ENCODE data around the gene PSTPIP2.
"Not testable (repeated sequence)": the region's sequence is repeated elsewhere in the genome, so short reads cannot be mapped to it uniquely, and the experiment has no call there.

PSTPIP2 gene

DNA sequence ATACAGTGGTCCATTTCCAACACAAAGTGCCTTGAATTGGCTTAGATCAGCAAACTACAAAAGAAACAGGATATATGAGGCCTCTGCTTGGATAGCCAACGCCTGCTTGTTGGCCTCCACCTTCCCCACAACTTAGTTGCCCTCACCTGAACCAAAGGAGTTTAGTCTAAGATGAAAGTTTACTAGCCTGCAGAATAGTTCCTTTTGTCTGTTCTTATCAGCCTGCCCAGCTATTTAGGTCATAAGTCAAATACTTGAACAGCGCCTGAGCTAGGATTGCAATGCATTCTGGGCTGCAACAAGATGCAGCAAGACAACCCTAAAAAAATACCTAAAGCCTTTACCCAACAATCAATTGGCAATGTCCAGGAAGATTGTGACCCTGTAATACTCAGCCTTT, 91.8 kb downstream of the PSTPIP2 start:
- DNase-seq: no peak

DNA sequence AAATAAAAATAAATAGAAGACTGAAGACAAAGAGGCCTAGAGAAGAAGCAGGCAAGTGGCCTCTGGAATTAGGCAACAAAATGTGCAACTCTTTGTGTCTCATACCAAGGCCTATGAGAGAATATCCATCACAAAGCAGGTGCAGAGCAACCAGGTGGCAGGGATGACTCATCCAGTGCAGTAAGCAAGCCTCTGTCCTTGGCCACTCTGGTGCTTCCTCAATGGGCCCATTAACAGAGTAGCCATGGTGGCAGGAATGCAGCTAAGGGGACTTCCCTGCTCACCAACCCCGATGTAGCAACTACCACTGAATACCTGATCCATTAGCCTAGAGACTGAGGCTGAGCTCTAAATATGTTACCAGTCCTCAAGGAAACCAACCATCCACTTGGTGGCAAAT, 94.0 kb downstream of the PSTPIP2 start:
- DNase-seq: no peak

- no peak for DNase-seq
Measured at GRCh38 chr18:45976974-45977373, 95.1 kb downstream of the PSTPIP2 start.

DNA sequence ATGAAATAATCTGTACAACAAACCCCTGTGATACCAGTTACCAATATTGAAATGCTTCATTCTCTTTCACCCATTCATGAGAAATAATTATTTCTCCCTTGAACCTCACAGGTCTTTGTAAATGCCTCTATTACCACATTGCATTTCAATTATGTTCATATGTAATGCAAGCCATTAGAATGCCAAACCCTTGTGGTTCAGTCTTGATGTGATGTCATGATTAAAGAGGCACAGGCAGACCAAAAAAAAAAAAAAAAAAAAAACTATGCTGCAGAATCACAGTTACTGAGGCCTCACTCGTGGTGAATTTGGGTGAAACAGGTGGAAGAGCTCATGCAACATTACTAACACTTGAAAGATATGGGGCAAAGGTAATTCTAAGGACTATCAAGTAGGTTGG, 95.5 kb downstream of the PSTPIP2 start:
- DNase-seq: no peak

DNA sequence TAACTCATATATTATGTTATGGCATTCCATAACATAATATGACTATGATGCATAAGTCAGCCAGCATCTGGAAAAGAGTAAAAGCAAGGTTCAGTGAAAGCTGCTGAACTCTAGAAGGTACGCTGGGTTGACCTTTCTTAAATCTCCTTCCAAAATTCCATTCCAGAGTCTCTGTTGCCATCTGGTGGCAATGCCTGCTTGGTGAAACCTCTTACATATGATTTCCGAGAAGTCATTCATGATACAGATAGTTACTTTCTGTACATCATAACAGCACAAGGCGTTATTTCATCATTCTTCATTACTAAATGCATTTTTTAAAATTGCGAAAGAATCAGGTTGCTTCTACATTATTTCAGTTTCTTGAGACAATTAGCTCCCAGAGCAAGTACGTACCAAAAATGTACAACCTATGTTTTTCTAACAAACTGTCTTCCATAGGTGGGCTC, 97.9 kb downstream of the PSTPIP2 start:
- DNase-seq: peak in 7 of 14 donors; percentile 0 to 30 (median 14)

DNA sequence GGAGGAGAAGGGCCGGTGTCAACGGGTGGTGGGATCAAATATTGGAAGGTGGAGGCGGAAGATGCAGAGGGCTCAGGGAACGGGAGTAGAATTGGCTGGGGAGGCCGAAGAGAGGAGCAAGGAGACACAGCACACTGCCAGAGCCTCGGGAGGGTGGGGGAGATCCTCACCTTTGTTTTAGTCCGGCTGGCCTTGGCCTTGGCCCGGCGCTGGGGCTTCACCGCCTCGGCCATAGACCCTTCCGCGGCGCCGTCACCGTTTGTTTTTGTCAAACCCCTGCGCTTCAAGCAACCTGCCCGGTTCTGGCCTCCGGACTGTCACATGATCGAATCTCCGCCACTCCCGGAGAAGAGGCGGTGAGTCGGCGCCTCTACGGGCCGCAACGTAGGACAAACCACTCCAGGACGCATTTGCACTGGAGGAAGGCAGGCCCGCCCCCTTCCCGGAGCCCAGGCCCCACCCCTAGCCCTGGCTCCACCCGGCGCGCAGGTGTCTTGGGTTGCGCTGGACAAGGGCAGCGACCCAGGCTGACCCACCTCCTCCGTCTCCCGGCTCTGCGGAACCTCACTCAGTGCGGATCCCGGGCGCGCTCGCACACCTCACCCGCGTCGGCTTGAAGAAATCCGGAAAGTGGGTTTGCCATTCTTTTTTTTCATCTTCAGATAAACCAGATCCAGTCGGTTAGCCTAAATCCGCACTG, 104.9 kb downstream of the PSTPIP2 start, which contains the start of gene EPG5:
EPG5 (minus strand) TSS at position 323 of the 700 bp plus-strand sequence; CDS start at position 233, 90 bp downstream.
- peak; percentile 59 to 95 (median 91) for DNase-seq

GRCh38 chr18:45964913-45965312, 107.1 kb downstream of the PSTPIP2 start:
- DNase-seq: not testable (repeated sequence)

GRCh38 chr18:45962866-45963265, 109.2 kb downstream of the PSTPIP2 start:
- DNase-seq: no peak

DNA sequence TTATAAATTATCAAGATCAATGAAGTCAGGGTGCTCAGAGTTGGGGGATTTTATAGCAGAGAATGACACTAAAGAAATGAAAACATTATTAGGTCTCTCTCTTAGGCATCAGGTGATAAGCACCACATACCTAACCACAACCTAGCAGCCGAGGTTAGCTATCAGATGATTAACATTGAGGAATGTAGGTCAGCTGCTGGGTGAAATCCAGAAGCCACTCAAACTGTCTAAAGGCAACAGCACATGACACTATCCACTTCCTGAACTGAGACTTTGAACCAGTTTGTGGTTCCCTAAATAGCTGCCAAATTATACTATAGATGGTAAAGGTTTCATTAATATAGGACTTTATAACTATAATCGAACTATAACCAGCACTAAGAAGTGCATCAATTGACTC, 109.6 kb downstream of the PSTPIP2 start:
- no peak for DNase-seq

GRCh38 chr18:45959484-45959883, 112.6 kb downstream of the PSTPIP2 start:
- not testable (repeated sequence) for DNase-seq

- no peak for DNase-seq
Measured at GRCh38 chr18:45958730-45959129, 113.3 kb downstream of the PSTPIP2 start.

DNA sequence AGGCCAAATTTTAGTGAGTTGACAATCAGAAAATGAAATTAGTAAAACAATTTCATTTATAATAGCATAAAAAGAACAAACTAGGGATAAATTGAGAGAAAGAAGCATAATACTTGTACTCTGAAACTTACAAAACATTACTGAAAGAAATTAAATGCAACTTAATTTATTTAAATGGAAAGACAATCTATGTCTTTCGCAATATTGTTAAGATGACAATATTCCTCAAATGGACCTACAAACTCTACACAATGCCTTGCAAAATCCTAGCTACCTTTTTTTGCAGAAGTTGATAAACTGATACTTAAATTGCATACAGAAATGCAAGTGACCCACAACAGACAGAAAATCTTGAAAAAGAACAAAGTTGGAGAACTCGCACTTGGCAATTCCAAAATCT, 114.0 kb downstream of the PSTPIP2 start:
- DNase-seq: no peak

- DNase-seq: no peak
Measured at GRCh38 chr18:45957100-45957499, 115.0 kb downstream of the PSTPIP2 start.

DNA sequence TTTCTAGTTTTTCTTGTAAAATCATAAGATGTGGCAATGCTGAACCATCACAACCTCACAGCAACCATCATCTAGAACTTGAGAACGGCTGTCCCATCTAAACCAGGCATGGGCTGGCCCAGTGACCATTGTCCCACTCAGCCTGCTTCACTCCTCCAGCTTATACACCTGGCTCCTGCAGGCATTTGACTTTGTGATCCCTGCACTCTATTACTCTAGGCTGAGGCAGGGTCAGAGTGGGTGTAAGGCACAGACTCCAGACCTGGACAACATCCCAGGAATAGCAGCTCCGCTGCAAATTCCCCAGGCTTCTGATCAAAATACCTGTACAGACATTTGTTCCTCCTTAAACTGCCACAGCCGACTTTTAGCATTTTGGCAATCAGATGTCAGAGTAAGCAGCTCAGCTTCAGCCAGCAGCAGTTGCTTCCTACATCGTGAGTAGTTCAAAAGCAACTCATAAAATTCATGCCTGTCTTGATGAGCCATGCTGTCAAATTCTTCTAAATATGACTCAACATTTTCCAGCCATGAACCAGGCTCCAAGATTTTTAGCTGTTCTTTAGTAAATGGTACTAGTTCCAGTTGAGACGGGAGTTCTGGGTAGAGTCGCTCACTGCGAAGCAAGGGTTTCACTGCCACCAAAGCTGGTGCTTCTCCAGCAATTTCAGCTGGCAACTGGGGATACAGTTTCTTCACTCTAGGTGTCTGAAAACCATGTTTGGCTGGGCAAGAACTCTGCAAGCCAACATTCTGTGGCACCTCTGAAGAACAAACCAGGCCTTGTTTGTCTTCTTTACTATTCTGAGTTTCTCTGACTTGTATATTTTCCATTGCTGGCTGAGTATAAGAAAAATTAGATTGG, 117.8 kb downstream of the PSTPIP2 start:
- DNase-seq: no peak

- no peak for DNase-seq
Measured at GRCh38 chr18:45951016-45951714, 120.9 kb downstream of the PSTPIP2 start.

GRCh38 chr18:45945669-45946068, 126.4 kb downstream of the PSTPIP2 start:
- no peak for DNase-seq

GRCh38 chr18:45940724-45941123, 131.3 kb downstream of the PSTPIP2 start:
- no peak for DNase-seq

- DNase-seq: no peak
Measured at GRCh38 chr18:45939236-45939635, 132.8 kb downstream of the PSTPIP2 start.

DNA sequence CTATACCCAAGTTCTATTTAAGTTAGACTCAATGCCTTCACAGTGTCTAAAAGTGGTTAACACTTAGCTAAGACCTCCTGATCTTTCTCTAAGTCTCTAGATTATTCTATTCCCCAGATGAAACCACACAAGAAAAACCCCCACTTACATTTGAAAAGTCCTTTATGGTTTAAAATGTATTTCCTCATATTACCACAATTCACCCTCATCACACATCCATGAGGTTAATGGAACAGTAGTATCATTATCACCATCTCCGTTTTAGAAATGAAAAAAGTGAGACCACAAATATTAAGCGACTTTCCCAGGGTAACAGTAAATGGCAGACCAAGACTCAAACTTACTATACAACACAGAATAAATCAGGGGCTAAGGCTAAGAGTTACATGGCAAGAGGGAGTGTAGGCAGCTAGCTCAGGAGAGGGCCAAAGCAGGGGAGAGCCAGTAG, 133.5 kb downstream of the PSTPIP2 start:
- no peak for DNase-seq

DNA sequence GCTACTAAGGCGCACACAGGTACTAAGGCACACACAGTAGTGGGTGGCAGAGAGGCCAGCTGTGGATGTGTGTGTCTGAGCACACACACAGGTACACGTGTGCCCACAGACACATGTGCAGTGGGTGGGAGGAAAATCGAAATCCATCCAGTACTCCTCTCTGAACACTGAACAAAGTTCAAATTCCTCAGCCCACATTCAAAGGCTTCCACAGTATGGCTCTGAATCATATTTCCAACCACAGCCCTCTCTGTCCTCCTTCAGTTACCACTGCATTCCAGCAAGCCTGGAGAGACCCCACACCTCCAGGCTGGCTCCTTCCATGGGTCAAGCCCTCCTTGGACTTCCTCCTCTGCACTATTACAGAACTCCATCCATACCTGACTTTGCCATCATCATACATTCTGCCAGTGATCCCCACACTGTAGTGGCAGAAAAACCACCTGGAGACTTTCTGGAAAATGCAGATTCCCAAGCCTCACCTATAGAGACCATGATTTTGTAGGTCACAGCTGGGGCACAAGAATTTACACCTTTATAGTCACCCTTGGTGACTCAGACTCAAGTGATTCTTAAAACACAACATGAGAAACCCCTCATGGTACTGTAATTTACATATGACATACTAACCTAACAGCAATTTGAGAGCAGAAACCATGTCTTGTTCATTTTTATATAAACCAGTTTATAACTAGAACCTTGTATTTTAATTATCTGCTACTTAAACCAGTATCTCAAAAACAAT, 136.3 kb downstream of the PSTPIP2 start:
- DNase-seq: no peak

All from C1 segment of cervical spinal cord (tissue), 14 donors.